Mononuclear cell (primary cell): ENCODE results near the gene EIF4G1. TPM values are rescaled to one million over a fixed set of nuclear protein-coding genes. Genes with fewer than 3 reads are reported as not detected.

Experiments used
- H3K27me3 ChIP-seq: 2 replicates; pipeline ENCODE4 v1.6.0; 2011; ENCODE audit warnings: low read length, control low read depth; ENCODE audit not compliant: insufficient read depth
- H3K4me1 ChIP-seq: 2 replicates; pipeline ENCODE4 v1.5.1; 2011; ENCODE audit warnings: mild to moderate bottlenecking, low read length, control low read depth; ENCODE audit not compliant: insufficient read depth
- H3K4me3 ChIP-seq: 2 replicates; pipeline ENCODE4 v1.5.1; 2011; ENCODE audit warnings: mild to moderate bottlenecking, low read length, moderate library complexity
- H3K9me3 ChIP-seq: 2 replicates; pipeline ENCODE4 v1.5.1; 2011; ENCODE audit warnings: low read depth, mild to moderate bottlenecking, control low read depth, low read length
- total RNA-seq: library from RNA; depleted of rRNA; stranded (reverse); fragments of >200 nt; gene quantifications from one replicate; pipeline ENCODE4 v1.2.3, GENCODE V29; 2012

Gene EIF4G1
- total RNA-seq, 1 donor: 114 TPM

DNA sequence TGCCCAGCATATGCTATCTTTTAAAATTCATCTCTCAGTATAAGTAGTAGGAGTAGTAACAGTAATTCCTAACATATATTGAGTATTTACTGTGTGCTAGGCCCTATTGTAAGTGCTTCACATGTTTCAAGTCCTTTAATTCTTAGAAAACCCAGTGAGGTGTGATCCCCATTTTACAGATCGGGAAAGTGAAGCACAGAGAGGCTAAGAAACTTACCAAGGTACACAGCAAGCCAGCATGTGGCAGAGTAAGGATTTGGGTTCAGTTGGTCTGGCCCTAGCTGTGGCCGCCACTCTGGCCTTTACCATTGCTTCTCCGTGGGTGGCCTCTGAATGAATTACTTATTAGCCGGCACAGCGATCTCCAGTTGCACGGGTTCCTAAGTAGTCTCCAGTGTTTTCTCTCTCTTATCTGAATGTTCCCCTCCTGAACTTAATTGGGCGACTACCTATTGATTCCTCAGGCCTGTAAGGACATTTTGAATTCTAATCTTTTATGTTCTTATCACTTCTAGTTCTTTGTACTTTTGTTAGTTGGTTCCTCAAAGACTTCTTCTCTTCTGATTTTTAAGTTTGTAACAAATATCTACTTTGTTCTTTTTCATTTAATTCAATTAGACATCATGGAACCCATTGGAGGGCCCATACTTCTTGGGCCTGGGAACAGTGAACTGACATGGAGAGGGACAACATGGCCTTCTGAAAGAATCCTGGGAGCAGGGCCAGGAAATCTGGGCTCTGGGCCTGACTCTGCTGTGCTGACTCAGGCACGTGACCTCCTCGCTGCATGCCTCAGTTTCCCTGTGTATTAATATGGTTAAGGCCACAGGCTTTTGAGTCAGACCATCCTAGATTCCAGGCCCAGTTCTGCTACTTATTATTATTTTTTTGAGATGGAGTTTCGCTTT lies 35.4 kb downstream of the EIF4G1 start:
- H3K4me3 ChIP-seq: no peak overlapping the region
- no peaks in the 10 kb centered on the region for H3K9me3 ChIP-seq
- H3K4me1 ChIP-seq: peaks cover 4% of the 10 kb centered on the region
- H3K27me3 ChIP-seq: no peaks in the 10 kb centered on the region

DNA sequence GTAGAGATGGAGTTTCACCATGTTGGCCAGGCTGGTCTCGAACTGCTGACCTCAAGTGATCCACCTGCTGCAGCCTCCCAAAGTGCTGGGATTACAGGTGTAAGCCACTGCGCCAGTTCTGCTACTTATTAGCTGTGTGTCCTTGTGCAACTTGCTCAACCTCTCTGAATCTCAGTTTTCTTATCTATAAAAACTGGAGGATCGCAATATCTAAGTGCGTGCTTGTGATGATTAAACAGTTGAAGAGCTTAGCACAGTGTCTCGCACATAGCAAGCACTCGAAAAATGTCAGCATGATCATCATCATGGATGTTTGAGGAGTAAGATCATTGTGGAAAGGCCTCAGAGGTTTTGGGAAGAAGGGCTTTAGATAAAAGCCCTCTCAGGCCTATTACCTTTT lies 36.2 kb downstream of the EIF4G1 start:
- H3K4me3 ChIP-seq: no peak overlapping the region
- peaks cover 4% of the 10 kb centered on the region for H3K4me1 ChIP-seq
- no peaks in the 10 kb centered on the region for H3K9me3 ChIP-seq
- no peaks in the 10 kb centered on the region for H3K27me3 ChIP-seq

- H3K4me1 ChIP-seq: peaks cover 4% of the 10 kb centered on the region
- no peak overlapping the region for H3K4me3 ChIP-seq
- no peaks in the 10 kb centered on the region for H3K27me3 ChIP-seq
- H3K9me3 ChIP-seq: no peaks in the 10 kb centered on the region
These were observed 37.2 kb downstream of the EIF4G1 start for GRCh38 chr3:184351511-184352148.

DNA sequence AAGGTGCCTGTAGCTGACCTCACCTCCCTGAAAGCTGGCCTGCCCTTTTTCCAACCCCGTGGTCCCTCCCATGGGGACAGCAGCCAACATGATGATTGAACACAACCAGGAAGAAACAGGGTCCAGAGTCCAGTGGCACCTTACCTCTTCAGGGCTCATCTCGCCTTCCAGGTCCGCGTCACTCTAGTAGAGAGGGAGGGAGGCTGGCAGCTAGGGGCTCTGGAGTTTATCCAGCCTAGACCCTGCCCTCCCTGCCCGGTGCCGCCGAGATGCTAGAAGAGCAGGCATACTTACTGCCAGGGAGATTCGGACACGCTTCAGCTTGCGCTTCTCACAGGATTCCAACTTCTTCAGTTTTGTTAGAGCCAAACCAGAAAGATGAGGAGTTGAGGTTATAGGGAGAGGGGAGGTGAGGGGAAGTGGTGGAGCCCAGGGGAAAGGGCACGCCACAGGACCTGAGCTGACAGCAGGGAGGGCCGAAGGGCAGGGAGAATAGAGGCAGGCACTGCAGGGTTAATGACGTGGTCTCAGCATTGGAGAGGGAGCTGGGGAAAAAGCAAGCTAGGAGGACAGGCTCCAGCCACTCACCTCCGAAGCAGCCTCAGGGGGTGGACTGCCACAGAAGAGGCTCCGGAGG lies 37.9 kb downstream of the EIF4G1 start:
- no peak overlapping the region for H3K4me3 ChIP-seq
- H3K27me3 ChIP-seq: no peaks in the 10 kb centered on the region
- peaks cover 4% of the 10 kb centered on the region for H3K4me1 ChIP-seq
- H3K9me3 ChIP-seq: no peaks in the 10 kb centered on the region

- no peaks in the 10 kb centered on the region for H3K9me3 ChIP-seq
- H3K27me3 ChIP-seq: no peaks in the 10 kb centered on the region
- H3K4me1 ChIP-seq: peaks cover 4% of the 10 kb centered on the region
- no peak overlapping the region for H3K4me3 ChIP-seq
These were observed 38.6 kb downstream of the EIF4G1 start for GRCh38 chr3:184352897-184353545.

GRCh38 chr3:184353546-184353941 lies 39.1 kb downstream of the EIF4G1 start:
- Histone ChIP-seq H3K27me3 (no peaks in the 10 kb centered on the region), H3K4me3 (no peak overlapping the region), H3K9me3 (no peaks in the 10 kb centered on the region), H3K4me1 (peaks cover 4% of the 10 kb centered on the region)

DNA sequence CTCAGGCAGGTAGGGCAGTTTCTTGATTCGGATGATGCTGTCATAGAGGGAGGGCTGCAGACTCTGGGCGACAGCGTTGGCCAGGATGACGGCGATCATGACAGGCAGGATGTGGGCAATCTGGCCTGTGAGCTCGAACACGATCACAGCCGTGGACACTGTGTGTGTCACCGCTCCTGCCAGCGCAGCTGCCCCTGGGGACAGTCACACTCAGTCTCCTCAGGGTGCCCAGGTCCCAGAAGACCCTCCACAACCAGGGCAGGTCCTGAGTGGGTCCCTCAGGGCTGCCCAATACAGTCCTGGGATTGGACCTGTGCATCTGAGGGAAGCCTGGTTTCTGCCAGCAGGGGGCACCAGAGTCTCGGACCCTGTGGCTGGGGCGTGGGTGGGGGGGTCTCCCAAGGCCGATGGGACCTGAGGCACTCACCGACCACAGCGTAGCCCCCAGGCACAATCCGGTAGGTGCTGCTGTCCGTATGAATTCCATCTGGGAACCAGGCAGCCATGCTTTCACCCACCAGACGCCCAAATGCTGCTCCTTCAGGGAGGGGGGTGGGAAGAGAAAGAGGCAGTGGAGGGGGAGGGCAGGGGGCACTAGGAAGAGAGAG lies 39.8 kb downstream of the EIF4G1 start:
- peaks cover 4% of the 10 kb centered on the region for H3K4me1 ChIP-seq
- no peaks in the 10 kb centered on the region for H3K9me3 ChIP-seq
- H3K4me3 ChIP-seq: no peak overlapping the region
- no peaks in the 10 kb centered on the region for H3K27me3 ChIP-seq

DNA sequence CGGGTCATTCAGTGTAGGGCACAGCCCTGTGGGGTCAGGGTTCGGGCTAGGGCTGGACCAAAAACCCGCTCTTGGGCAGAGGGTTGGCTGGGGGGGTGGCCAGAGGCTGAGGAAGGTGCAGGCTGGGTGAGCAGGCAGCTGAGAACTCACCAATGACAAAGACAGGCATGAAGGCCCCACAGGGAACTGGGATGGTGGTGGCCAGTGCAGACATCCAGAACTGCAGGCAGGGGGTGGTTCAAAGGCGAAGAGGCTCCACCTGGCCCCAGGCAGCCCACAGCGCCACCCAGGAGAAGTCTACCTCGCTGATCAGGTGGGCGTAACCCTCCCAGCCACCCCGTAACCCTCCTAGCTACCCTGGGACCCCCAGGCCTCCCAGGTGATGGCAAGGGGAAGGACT lies 40.3 kb downstream of the EIF4G1 start:
- Histone ChIP-seq H3K27me3 (no peaks in the 10 kb centered on the region), H3K4me1 (peaks cover 4% of the 10 kb centered on the region), H3K9me3 (no peaks in the 10 kb centered on the region), H3K4me3 (no peak overlapping the region)

- Histone ChIP-seq H3K4me3 (no peak overlapping the region), H3K9me3 (no peaks in the 10 kb centered on the region), H3K27me3 (no peaks in the 10 kb centered on the region), H3K4me1 (peaks cover 4% of the 10 kb centered on the region)
These were observed 41.0 kb downstream of the EIF4G1 start for GRCh38 chr3:184355261-184356040.

DNA sequence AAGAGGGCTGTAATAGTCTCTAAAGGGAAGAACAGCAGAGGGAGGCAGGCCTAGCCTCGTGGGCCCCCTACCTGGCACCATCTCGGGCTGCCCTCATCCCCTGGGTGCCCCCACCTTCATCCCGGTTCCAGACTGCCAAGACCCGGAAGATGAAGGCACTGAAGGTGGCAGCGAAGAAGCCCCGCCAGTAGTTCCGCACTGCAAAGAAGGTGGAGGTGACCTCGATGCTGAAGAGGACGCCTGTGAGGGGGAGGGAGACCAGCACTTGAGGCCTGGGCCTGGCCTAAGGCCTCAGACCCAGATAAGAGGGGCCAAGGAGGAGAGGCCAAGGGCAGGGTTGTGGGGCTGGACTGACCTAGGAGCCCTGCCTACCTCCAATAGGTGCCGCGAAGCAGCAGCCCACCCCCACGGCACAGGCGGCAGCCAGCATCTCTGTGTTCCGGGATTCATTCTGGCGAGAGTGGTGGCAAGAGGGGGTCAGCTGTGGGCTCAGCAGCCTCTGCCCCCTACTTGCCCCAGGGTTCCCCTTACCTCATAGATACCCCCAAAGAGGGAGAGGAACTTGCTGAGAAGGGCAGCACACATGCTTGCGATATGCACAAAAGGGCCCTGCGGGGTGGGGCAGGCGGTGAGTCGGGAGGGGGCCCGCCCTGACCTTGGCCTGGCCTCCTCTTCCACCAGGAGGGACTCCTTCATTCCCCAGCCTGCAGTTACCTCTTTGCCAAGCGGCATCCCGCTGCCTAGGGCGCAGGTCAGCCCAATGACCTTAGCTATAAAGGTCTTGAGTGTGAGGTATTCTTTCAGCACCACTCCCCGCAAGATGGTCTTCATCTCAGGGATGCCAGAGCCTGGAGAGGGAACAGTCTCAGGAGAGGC lies 43.1 kb downstream of the EIF4G1 start:
- peaks cover 12% of the 10 kb centered on the region for H3K4me1 ChIP-seq
- no peaks in the 10 kb centered on the region for H3K27me3 ChIP-seq
- H3K4me3 ChIP-seq: no peak overlapping the region
- no peaks in the 10 kb centered on the region for H3K9me3 ChIP-seq

DNA sequence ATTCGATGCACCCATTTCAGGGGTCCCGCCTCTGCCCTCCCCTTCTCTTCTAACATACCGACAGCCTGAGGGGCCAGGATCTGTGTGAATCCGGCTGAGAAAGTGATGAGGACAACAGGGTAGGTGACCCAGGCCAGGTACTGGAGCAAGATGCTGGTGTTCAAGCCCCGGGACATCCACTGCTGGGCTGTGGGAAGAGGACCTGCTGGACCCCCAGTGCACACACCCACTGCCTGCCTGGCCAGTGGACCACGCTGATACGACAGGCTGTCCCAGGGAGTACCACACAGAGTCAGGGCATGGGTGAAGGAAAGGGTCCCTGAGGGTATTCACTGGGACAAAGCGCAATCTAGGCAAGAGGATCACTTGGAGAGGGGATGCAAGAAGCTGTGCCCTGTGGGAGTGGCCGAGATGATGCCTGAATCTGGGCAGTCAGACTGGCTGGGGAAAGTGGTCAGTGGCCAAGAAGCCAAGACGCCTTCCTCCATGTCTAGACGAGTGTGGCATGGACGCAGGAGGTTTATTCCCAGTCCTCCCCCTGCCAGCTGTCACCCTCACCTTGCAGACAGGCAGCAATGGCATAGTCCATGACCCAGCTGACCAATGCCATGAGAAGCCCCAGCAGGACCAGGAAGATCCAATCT lies 43.8 kb downstream of the EIF4G1 start:
- H3K27me3 ChIP-seq: no peaks in the 10 kb centered on the region

GRCh38 chr3:184358921-184359350 lies 44.5 kb downstream of the EIF4G1 start:
- peaks cover 17% of the 10 kb centered on the region for H3K4me1 ChIP-seq
- no peaks in the 10 kb centered on the region for H3K9me3 ChIP-seq
- H3K27me3 ChIP-seq: no peaks in the 10 kb centered on the region
- no peak overlapping the region for H3K4me3 ChIP-seq

More for the DNA sequence above, 43.8 kb downstream of the EIF4G1 start:
- H3K4me3 ChIP-seq: no peak overlapping the region
- peaks cover 12% of the 10 kb centered on the region for H3K4me1 ChIP-seq
- H3K9me3 ChIP-seq: no peaks in the 10 kb centered on the region

DNA sequence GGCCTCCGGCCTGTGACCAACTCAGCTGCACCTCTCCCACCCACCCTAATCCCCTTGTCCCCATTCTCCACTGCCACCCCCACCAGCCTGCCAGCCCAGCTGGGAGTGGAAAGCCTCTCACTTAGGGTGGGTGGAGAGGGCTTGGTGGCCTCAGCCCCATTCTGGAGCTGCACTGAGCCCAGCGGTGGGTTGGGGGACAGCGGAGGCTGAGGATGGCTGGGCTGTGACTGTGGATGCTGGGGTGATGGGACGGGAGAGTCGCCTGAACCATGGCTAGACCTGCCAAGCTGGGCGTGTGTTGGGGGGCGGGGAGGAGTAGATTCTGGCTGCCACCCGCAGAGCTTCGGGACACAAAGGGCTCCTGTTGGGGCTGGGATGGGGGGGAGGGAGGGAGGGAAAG lies 45.2 kb downstream of the EIF4G1 start:
- no peak overlapping the region for H3K4me3 ChIP-seq
- H3K27me3 ChIP-seq: no peaks in the 10 kb centered on the region
- peaks cover 20% of the 10 kb centered on the region for H3K4me1 ChIP-seq
- no peaks in the 10 kb centered on the region for H3K9me3 ChIP-seq
